GM23338 (cell line): ENCODE measurements around the gene TBX2.

ENCODE experiments used
- CREB1 ChIP-seq: fragments of 250-450 bp; sonication (Bioruptor Pico); IDR thresholded peaks from 2 replicates; pipeline ENCODE4 v1.5.0; 2020; ENCODE audit warnings: low read depth, mild to moderate bottlenecking, moderate library complexity
- CTCF ChIP-seq, 2 experiments: fragments of 200-600 bp in 1 of 2; sonication (generic) in 1 of 2; conservative IDR thresholded peaks; 2 replicates each; pipeline versions ENCODE4 v1.5.1 to v1.6.1; 2016 to 2017; ENCODE audit warnings: antibody characterized with exemption in 2 of 2, low read depth in 2 of 2, mild to moderate bottlenecking in 2 of 2, moderate library complexity in 1 of 2
- EZH2 ChIP-seq: fragments of 200-600 bp; sonication (generic); IDR thresholded peaks from one replicate; pipeline ENCODE4 v1.8.0; 2017; ENCODE audit warnings: antibody characterized with exemption, mild to moderate bottlenecking, low read depth; ENCODE audit not compliant: unreplicated experiment
- EZH2phosphoT487 ChIP-seq: fragments of 200-600 bp; sonication (generic); IDR thresholded peaks from one replicate; pipeline ENCODE4 v1.8.1; 2018; ENCODE audit warnings: antibody characterized with exemption; ENCODE audit not compliant: unreplicated experiment
- JUNB ChIP-seq: IDR thresholded peaks from one replicate; pipeline ENCODE4 v1.6.1; 2016; ENCODE audit warnings: antibody characterized with exemption; ENCODE audit not compliant: unreplicated experiment
- POLR2AphosphoS5 ChIP-seq: IDR thresholded peaks from 2 replicates; pipeline ENCODE4 v1.6.1; 2016; ENCODE audit warnings: antibody characterized with exemption, low read depth
- STAT1 ChIP-seq: IDR thresholded peaks from one replicate; pipeline ENCODE4 v1.6.1; 2016; ENCODE audit warnings: antibody characterized with exemption; ENCODE audit not compliant: unreplicated experiment
- ZNF114 ChIP-seq: fragments of 250-450 bp; sonication (Bioruptor Pico); IDR thresholded peaks from 2 replicates; pipeline ENCODE4 v1.5.0; 2020; ENCODE audit warnings: mild to moderate bottlenecking, moderate library complexity
- ZNF331 ChIP-seq: fragments of 250-450 bp; sonication (Bioruptor Pico); IDR thresholded peaks from 2 replicates; pipeline ENCODE4 v1.5.0; 2020; ENCODE audit warnings: low read depth, mild to moderate bottlenecking, moderate library complexity
- TF ChIP-seq, protein P1 (sequence below): IDR thresholded peaks from one replicate; pipeline ENCODE4 v1.6.1; 2018; ENCODE audit warnings: antibody characterized with exemption; ENCODE audit not compliant: unreplicated experiment
- TF ChIP-seq, protein P2 (sequence below): fragments of 250-450 bp; sonication (Bioruptor Pico); IDR thresholded peaks from 2 replicates; pipeline ENCODE4 v1.5.0; 2020; ENCODE audit warnings: mild to moderate bottlenecking, moderate library complexity

GRCh38 chr17:61410141-61411010, 10.7 kb downstream of the TBX2 start:
- TF ChIP-seq CTCF (conservative IDR thresholded peaks at IDR 0.05; ENCODE audit: low read depth in 2 of 2) (peak; percentile 53 to 76), EZH2 (peak; percentile 91), POLR2AphosphoS5 (no peak), STAT1 (no peak), ZNF331 (no peak), JUNB (no peak), CREB1 (CRISPR knock-in tag) (no peak), EZH2phosphoT487 (no peak), ZNF114 (CRISPR knock-in tag) (no peak)
- TF ChIP-seq, protein P1, sequence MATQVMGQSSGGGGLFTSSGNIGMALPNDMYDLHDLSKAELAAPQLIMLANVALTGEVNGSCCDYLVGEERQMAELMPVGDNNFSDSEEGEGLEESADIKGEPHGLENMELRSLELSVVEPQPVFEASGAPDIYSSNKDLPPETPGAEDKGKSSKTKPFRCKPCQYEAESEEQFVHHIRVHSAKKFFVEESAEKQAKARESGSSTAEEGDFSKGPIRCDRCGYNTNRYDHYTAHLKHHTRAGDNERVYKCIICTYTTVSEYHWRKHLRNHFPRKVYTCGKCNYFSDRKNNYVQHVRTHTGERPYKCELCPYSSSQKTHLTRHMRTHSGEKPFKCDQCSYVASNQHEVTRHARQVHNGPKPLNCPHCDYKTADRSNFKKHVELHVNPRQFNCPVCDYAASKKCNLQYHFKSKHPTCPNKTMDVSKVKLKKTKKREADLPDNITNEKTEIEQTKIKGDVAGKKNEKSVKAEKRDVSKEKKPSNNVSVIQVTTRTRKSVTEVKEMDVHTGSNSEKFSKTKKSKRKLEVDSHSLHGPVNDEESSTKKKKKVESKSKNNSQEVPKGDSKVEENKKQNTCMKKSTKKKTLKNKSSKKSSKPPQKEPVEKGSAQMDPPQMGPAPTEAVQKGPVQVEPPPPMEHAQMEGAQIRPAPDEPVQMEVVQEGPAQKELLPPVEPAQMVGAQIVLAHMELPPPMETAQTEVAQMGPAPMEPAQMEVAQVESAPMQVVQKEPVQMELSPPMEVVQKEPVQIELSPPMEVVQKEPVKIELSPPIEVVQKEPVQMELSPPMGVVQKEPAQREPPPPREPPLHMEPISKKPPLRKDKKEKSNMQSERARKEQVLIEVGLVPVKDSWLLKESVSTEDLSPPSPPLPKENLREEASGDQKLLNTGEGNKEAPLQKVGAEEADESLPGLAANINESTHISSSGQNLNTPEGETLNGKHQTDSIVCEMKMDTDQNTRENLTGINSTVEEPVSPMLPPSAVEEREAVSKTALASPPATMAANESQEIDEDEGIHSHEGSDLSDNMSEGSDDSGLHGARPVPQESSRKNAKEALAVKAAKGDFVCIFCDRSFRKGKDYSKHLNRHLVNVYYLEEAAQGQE, result no peak
- TF ChIP-seq, protein P2, sequence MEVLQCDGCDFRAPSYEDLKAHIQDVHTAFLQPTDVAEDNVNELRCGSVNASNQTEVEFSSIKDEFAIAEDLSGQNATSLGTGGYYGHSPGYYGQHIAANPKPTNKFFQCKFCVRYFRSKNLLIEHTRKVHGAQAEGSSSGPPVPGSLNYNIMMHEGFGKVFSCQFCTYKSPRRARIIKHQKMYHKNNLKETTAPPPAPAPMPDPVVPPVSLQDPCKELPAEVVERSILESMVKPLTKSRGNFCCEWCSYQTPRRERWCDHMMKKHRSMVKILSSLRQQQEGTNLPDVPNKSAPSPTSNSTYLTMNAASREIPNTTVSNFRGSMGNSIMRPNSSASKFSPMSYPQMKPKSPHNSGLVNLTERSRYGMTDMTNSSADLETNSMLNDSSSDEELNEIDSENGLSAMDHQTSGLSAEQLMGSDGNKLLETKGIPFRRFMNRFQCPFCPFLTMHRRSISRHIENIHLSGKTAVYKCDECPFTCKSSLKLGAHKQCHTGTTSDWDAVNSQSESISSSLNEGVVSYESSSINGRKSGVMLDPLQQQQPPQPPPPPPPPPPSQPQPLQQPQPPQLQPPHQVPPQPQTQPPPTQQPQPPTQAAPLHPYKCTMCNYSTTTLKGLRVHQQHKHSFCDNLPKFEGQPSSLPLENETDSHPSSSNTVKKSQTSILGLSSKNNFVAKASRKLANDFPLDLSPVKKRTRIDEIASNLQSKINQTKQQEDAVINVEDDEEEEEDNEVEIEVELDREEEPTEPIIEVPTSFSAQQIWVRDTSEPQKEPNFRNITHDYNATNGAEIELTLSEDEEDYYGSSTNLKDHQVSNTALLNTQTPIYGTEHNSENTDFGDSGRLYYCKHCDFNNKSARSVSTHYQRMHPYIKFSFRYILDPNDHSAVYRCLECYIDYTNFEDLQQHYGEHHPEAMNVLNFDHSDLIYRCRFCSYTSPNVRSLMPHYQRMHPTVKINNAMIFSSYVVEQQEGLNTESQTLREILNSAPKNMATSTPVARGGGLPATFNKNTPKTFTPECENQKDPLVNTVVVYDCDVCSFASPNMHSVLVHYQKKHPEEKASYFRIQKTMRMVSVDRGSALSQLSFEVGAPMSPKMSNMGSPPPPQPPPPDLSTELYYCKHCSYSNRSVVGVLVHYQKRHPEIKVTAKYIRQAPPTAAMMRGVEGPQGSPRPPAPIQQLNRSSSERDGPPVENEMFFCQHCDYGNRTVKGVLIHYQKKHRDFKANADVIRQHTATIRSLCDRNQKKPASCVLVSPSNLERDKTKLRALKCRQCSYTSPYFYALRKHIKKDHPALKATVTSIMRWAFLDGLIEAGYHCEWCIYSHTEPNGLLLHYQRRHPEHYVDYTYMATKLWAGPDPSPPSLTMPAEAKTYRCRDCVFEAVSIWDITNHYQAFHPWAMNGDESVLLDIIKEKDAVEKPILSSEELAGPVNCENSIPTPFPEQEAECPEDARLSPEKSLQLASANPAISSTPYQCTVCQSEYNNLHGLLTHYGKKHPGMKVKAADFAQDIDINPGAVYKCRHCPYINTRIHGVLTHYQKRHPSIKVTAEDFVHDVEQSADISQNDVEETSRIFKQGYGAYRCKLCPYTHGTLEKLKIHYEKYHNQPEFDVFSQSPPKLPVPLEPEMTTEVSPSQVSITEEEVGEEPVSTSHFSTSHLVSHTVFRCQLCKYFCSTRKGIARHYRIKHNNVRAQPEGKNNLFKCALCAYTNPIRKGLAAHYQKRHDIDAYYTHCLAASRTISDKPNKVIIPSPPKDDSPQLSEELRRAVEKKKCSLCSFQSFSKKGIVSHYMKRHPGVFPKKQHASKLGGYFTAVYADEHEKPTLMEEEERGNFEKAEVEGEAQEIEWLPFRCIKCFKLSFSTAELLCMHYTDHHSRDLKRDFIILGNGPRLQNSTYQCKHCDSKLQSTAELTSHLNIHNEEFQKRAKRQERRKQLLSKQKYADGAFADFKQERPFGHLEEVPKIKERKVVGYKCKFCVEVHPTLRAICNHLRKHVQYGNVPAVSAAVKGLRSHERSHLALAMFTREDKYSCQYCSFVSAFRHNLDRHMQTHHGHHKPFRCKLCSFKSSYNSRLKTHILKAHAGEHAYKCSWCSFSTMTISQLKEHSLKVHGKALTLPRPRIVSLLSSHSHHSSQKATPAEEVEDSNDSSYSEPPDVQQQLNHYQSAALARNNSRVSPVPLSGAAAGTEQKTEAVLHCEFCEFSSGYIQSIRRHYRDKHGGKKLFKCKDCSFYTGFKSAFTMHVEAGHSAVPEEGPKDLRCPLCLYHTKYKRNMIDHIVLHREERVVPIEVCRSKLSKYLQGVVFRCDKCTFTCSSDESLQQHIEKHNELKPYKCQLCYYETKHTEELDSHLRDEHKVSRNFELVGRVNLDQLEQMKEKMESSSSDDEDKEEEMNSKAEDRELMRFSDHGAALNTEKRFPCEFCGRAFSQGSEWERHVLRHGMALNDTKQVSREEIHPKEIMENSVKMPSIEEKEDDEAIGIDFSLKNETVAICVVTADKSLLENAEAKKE (CRISPR knock-in tag), result no peak
